H9 (cell line): ENCODE data around the gene GHR. TPM values are rescaled to one million over a fixed set of nuclear protein-coding genes. Genes with fewer than 3 reads are reported as not detected.

ENCODE experiments used
- DNase-seq: peaks from one replicate; pipeline ENCODE4 v3.0.0-alpha.2; 2017
- H2AFZ ChIP-seq: one replicate; pipeline ENCODE4 v1.6.1; 2013; ENCODE audit warnings: mild to moderate bottlenecking, low read length, control low read depth, moderate library complexity
- H2AK5ac ChIP-seq: 2 replicates; pipeline ENCODE4 v1.6.1; 2013; ENCODE audit warnings: low read length, control low read depth, mixed read lengths; ENCODE audit not compliant: insufficient read length
- H2BK120ac ChIP-seq: one replicate; pipeline ENCODE4 v1.6.1; 2013; ENCODE audit warnings: low read depth, mild to moderate bottlenecking, low read length, control low read depth, inconsistent platforms; ENCODE audit not compliant: poor library complexity, severe bottlenecking
- H2BK12ac ChIP-seq: 2 replicates; pipeline ENCODE4 v1.6.1; 2013; ENCODE audit warnings: low read length, control low read depth, mixed read lengths, low read depth; ENCODE audit not compliant: insufficient read length
- H2BK15ac ChIP-seq: 2 replicates; pipeline ENCODE4 v1.6.1; 2013; ENCODE audit warnings: low read depth, low read length, control low read depth
- H2BK20ac ChIP-seq: one replicate; pipeline ENCODE4 v1.6.1; 2013; ENCODE audit warnings: low read depth, mild to moderate bottlenecking, low read length, control low read depth, inconsistent platforms; ENCODE audit not compliant: poor library complexity, severe bottlenecking
- H2BK5ac ChIP-seq: 2 replicates; pipeline ENCODE4 v1.6.1; 2013; ENCODE audit warnings: low read length, control low read depth, mixed read lengths; ENCODE audit not compliant: insufficient read length
- H3K14ac ChIP-seq: 2 replicates; pipeline ENCODE4 v1.6.1; 2013; ENCODE audit warnings: low read length, control low read depth; ENCODE audit not compliant: insufficient read depth
- H3K18ac ChIP-seq: 2 replicates; pipeline ENCODE4 v1.6.1; 2013; ENCODE audit warnings: low read depth, mild to moderate bottlenecking, mixed read lengths, low read length, control low read depth; ENCODE audit not compliant: insufficient read length
- H3K23ac ChIP-seq: 2 replicates; pipeline ENCODE4 v1.6.1; 2013; ENCODE audit warnings: low read length, control low read depth, mixed read lengths, low read depth; ENCODE audit not compliant: insufficient read length
- H3K23me2 ChIP-seq: 2 replicates; pipeline ENCODE4 v1.6.1; 2013; ENCODE audit warnings: low read depth, mild to moderate bottlenecking, mixed read lengths, low read length, control low read depth; ENCODE audit not compliant: insufficient read length, poor library complexity, severe bottlenecking
- H3K27ac ChIP-seq: 2 replicates; pipeline ENCODE4 v1.5.1; 2013; ENCODE audit warnings: low read length, control low read depth, mixed read lengths, low read depth; ENCODE audit not compliant: insufficient read length
- H3K27me3 ChIP-seq: 2 replicates; pipeline ENCODE4 v1.6.1; 2013; ENCODE audit warnings: low read length, control low read depth, inconsistent platforms; ENCODE audit not compliant: insufficient read depth
- H3K4ac ChIP-seq: 2 replicates; pipeline ENCODE4 v1.6.1; 2013; ENCODE audit warnings: low read depth, mild to moderate bottlenecking, control low read depth, inconsistent platforms, low read length, moderate library complexity
- H3K4me1 ChIP-seq: 2 replicates; pipeline ENCODE4 v1.6.1; 2013; ENCODE audit warnings: low read length, control low read depth, inconsistent platforms; ENCODE audit not compliant: insufficient read depth
- H3K4me2 ChIP-seq: 2 replicates; pipeline ENCODE4 v1.6.1; 2013; ENCODE audit warnings: low read length, control low read depth, mixed read lengths; ENCODE audit not compliant: insufficient read length, insufficient read depth
- H3K56ac ChIP-seq: 2 replicates; pipeline ENCODE4 v1.6.1; 2013; ENCODE audit warnings: low read depth, mild to moderate bottlenecking, mixed read lengths, low read length, control low read depth; ENCODE audit not compliant: insufficient read length
- H3K79me1 ChIP-seq: 2 replicates; pipeline ENCODE4 v1.6.1; 2013; ENCODE audit warnings: low read depth, mild to moderate bottlenecking, moderate library complexity, low read length, control low read depth, inconsistent platforms; ENCODE audit not compliant: insufficient read depth, poor library complexity, severe bottlenecking
- H3K79me2 ChIP-seq: 2 replicates; pipeline ENCODE4 v1.6.1; 2013; ENCODE audit warnings: low read length, control low read depth, inconsistent platforms; ENCODE audit not compliant: insufficient read depth
- H3K9ac ChIP-seq: 2 replicates; pipeline ENCODE4 v1.6.1; 2013; ENCODE audit warnings: low read length, control low read depth, mixed read lengths; ENCODE audit not compliant: insufficient read length; ENCODE audit errors: extremely low read depth
- H3K9me3 ChIP-seq: one replicate; pipeline ENCODE4 v1.6.1; 2013; ENCODE audit warnings: low read depth, low read length, inconsistent platforms; ENCODE audit not compliant: control insufficient read depth
- H3T11ph ChIP-seq: one replicate; pipeline ENCODE4 v1.6.1; 2013; ENCODE audit warnings: mild to moderate bottlenecking, low read length, control low read depth, inconsistent platforms
- H4K20me1 ChIP-seq: one replicate; pipeline ENCODE4 v1.6.1; 2013; ENCODE audit not compliant: control insufficient read depth, insufficient read length, insufficient read depth
- H4K5ac ChIP-seq: 2 replicates; pipeline ENCODE4 v1.6.1; 2013; ENCODE audit warnings: low read depth, mild to moderate bottlenecking, mixed read lengths, low read length, control low read depth; ENCODE audit not compliant: insufficient read length
- H4K8ac ChIP-seq: replicated peaks from 2 replicates; pipeline ENCODE4 v1.6.1; 2013; ENCODE audit warnings: low read length, control low read depth, mixed read lengths, low read depth; ENCODE audit not compliant: insufficient read length
- H4K91ac ChIP-seq: 2 replicates; pipeline ENCODE4 v1.6.1; 2013; ENCODE audit warnings: low read depth, mild to moderate bottlenecking, moderate library complexity, mixed read lengths, low read length, control low read depth; ENCODE audit not compliant: insufficient read length
- H3K27ac Mint-ChIP-seq, 3 experiments: 2 replicates in 2 of 3; 3 replicates in 1 of 3; pipeline ENCODE4 v1.8.0; 2020 to 2021; ENCODE audit warnings: mixed read lengths in 3 of 3, mild to moderate bottlenecking in 1 of 3, moderate library complexity in 1 of 3
- H3K27me3 Mint-ChIP-seq: 2 replicates; pipeline ENCODE4 v1.8.0; 2021; ENCODE audit warnings: low read depth, mild to moderate bottlenecking, moderate library complexity, mixed read lengths
- H3K36me3 Mint-ChIP-seq, 3 experiments: 2 replicates in 2 of 3; 3 replicates in 1 of 3; pipeline ENCODE4 v1.8.0; 2020 to 2021; ENCODE audit warnings: low read depth in 3 of 3, mixed read lengths in 3 of 3; ENCODE audit not compliant: insufficient read depth in 1 of 3
- H3K4me1 Mint-ChIP-seq, 2 experiments: 2 replicates each; pipeline ENCODE4 v1.8.0; 2020; ENCODE audit warnings: mixed read lengths in 2 of 2
- H3K4me3 Mint-ChIP-seq, 2 experiments: 2 replicates in 1 of 2; 3 replicates in 1 of 2; pipeline ENCODE4 v1.8.0; 2020 to 2021; ENCODE audit warnings: mild to moderate bottlenecking in 2 of 2, mixed read lengths in 2 of 2, moderate library complexity in 1 of 2
- H3K9me3 Mint-ChIP-seq, 2 experiments: 2 replicates in 1 of 2; 3 replicates in 1 of 2; pipeline ENCODE4 v1.8.0; 2020; ENCODE audit warnings: mild to moderate bottlenecking in 2 of 2, mixed read lengths in 2 of 2, moderate library complexity in 1 of 2
- WGBS: extraction: QIAGEN DNeasy Blood & Tissue Kit; methylation state at CpG from one replicate; pipeline ENCODE4 v1.1.7; 2013; ENCODE audit warnings: missing lambda C conversion rate, low lambda C conversion rate, mixed read lengths; ENCODE audit not compliant: insufficient read length; ENCODE audit errors: extremely low coverage; 5-methylcytosine and 5-hydroxymethylcytosine counted together
- total RNA-seq: library from RNA; stranded (reverse); gene quantifications from 2 replicates; pipeline ENCODE4 v1.2.1, GENCODE V29; 2021
- TF ChIP-seq, protein P1 (sequence below): fragments of 200-600 bp; sonication (generic); conservative IDR thresholded peaks from 3 replicates; pipeline ENCODE4 v1.8.0; 2021; ENCODE audit warnings: antibody characterized with exemption, mild to moderate bottlenecking

GHR gene
- total RNA-seq, 1 experiment from 2014 or later, result 0.20 TPM

GRCh38 chr5:42392917-42393316 lies 30.3 kb upstream of the GHR start:
- H2BK12ac ChIP-seq, result no peak overlapping the region
- H3K9me3 Mint-ChIP-seq, result peaks cover 24 to 40% of the 10 kb centered on the region in 2 experiments
- no peak overlapping the region for H2BK20ac ChIP-seq
- no peak overlapping the region for H3K27ac ChIP-seq
- no peak overlapping the region for H3K18ac ChIP-seq
- H3K9ac ChIP-seq, result no peak overlapping the region
- no peaks in the 10 kb centered on the region for H3K27me3 ChIP-seq
- H3K23ac ChIP-seq, result no peak overlapping the region
- TF ChIP-seq, protein P1, sequence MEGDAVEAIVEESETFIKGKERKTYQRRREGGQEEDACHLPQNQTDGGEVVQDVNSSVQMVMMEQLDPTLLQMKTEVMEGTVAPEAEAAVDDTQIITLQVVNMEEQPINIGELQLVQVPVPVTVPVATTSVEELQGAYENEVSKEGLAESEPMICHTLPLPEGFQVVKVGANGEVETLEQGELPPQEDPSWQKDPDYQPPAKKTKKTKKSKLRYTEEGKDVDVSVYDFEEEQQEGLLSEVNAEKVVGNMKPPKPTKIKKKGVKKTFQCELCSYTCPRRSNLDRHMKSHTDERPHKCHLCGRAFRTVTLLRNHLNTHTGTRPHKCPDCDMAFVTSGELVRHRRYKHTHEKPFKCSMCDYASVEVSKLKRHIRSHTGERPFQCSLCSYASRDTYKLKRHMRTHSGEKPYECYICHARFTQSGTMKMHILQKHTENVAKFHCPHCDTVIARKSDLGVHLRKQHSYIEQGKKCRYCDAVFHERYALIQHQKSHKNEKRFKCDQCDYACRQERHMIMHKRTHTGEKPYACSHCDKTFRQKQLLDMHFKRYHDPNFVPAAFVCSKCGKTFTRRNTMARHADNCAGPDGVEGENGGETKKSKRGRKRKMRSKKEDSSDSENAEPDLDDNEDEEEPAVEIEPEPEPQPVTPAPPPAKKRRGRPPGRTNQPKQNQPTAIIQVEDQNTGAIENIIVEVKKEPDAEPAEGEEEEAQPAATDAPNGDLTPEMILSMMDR, result no peak
- 0 out of 4 replicates have a peak, but pooled peaks cover 0 to 4% of the 10 kb centered on the region in 2 experiments for H3K4me1 Mint-ChIP-seq
- no peak overlapping the region for H2BK120ac ChIP-seq
- no peak overlapping the region for H3K27ac Mint-ChIP-seq
- H3K4me1 ChIP-seq, result no peaks in the 10 kb centered on the region
- no peak overlapping the region for H3K56ac ChIP-seq
- H2BK5ac ChIP-seq, result no peak overlapping the region
- no peak for DNase-seq
- H2AFZ ChIP-seq, result no peak overlapping the region
- H3K79me1 ChIP-seq, result no peaks in the 10 kb centered on the region
- no CpG with 5 or more reads among the region's 2 CpGs for WGBS
- peaks cover 7 to 18% (median 12%) of the 10 kb centered on the region in 3 experiments for H3K36me3 Mint-ChIP-seq
- H3K4me3 Mint-ChIP-seq, result no peak overlapping the region
- no peak overlapping the region for H2BK15ac ChIP-seq
- H2AK5ac ChIP-seq, result no peak overlapping the region
- H3K4me2 ChIP-seq, result no peak overlapping the region
- H4K8ac ChIP-seq, result no peak overlapping the region
- no peak overlapping the region for H4K91ac ChIP-seq
- H4K20me1 ChIP-seq, result no peaks in the 10 kb centered on the region
- H3K14ac ChIP-seq, result no peak overlapping the region
- no peaks in the 10 kb centered on the region for H3K79me2 ChIP-seq
- H3T11ph ChIP-seq, result no peak overlapping the region
- no peaks in the 10 kb centered on the region for H3K27me3 Mint-ChIP-seq
- no peaks in the 10 kb centered on the region for H3K23me2 ChIP-seq
- no peak overlapping the region for H3K4ac ChIP-seq
- H3K9me3 ChIP-seq, result peaks cover 5% of the 10 kb centered on the region
- no peak overlapping the region for H4K5ac ChIP-seq
